Raji (cell line): Measurements from ENCODE around the gene KCNQ1.

Experiments
- POLR2A ChIP-seq: IDR thresholded peaks from 2 replicates; pipeline ENCODE4 v1.6.1; 2011; ENCODE audit warnings: low read depth, low read length, control low read depth; ENCODE audit not compliant: insufficient read depth

KCNQ1 gene

GRCh38 chr11:2734181-2735052 lies 289.6 kb downstream of the KCNQ1 start:
- TF ChIP-seq POLR2A: no peak

DNA sequence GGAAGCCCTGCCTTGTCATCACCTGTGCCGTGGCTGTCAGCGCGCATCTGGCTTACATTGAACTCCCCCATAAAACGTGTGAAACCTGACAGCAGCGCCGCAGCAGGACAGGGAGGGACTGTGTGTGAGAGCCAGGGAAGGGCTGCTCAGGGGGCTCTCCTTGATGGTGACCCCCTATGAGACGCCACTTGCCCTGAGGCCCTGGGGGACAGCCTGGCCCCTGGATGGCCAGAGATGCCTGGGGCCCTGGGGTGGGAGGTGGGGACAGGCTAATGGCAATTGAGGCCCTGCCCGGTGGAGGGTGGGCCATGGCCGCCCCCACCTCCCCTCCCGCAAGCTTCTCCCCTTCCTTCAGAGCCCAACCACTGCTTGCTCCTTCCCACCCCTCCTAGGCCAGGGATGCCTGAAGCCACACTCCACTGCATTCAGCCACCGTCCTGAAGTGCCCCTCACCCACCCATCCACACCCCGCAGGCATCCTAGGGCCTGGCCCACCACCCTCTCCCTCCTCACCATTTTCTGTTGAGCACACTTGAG lies 290.3 kb downstream of the KCNQ1 start:
- TF ChIP-seq POLR2A: no peak

DNA sequence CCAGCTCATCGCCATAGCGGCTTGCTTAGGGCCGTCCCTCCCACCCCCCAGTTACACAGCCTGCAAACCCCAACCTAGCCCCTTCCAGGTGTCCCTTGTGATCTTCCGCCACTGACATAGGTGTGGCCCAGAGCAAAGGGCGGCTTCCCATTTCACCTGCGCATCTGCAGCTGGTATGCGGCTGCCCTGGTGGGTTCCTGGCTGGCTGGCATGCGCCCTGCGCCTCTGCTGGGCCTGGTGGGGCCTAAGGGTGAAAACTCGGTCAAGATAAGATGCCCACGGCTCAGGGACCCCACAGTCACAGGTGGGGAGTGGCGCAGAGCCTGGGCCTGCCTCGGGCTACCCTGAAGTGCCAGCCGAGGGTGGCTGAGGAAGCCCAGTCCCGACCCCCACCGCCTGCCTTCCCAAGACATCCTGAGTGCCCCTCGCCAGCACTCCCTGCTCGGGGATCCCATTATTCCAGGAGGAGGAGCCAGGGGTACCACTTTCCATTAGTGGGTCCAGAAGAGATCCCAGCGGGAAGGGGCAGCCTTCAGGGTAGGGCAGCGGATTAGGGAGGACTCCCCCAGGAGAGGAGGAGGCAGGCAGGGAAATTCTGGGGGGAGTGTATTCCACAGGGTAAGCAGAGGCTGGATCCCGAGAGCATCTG lies 291.9 kb downstream of the KCNQ1 start:
- TF ChIP-seq POLR2A: no peak

- no peak for TF ChIP-seq POLR2A
These were observed 292.4 kb downstream of the KCNQ1 start for GRCh38 chr11:2737226-2737590.

- TF ChIP-seq POLR2A: no peak
These were observed 293.1 kb downstream of the KCNQ1 start for GRCh38 chr11:2737866-2738265.

- no peak for TF ChIP-seq POLR2A
These were observed 294.0 kb downstream of the KCNQ1 start for GRCh38 chr11:2738551-2739431.

DNA sequence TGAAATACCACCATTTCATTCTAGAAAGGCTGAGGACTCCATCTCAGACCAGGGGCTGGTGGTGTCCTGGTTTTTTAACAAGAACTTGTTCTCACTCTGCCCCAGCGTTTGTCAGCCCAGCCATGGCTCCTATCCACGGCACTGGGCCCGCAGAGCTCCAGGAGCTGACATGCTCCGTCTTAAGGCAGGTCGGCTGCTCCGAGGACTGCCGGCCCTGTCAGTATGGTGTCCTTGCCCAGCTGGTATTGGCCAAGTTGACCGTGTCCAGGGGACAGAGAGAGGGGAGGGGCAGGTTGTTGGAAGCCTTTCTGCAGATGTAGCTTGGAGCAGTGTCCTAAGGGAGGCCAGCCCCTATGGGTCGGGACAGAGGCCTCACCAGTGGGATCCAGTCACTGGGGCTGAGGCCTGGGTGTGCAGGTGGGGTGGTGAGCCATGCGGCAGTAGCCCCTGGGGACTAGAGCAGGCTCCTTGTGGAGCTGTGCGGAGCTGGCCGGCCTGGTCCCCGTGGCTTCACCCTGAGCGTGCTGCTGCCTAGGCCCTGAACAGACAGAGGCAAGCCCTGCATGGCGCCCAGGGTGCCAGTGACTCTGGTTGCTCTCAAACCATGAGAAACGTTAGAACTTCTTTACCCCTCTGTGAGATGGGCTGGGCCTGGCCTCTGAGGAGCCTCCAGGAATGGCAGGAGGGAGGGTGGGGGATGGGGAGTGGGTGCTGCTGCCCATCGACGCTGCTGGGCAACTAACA lies 294.9 kb downstream of the KCNQ1 start:
- TF ChIP-seq POLR2A: no peak

DNA sequence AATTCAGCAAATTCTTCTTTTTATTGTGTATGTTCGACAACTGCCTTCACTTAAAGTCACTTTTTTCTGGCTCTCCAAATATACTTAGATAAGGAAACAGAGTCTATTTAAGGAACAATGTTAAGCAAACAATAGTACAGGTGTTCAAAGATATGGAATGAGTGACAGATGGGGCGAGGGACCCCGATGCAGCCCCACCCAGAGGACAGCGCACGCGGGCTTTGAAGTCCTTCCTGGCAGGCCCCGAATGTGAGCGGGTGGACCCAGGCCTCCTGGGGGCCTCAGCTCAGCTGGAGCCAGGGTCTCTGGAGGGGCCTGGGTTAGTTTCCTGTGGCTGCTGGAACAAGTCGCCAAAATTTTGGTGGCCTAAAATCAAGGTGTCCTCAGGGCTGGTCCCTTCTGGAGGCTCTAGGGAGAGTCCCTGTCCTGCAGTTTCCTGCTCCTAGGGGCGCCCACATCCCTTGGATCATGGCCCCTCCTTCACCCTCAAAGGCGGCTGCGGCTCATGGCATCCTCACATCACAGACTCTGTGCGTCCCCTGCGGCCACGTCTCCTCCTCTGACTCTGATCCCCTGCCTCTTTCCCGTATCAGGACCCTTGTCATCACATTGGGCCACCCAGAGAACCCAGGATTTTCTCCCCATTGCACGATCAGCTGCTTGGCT lies 295.6 kb downstream of the KCNQ1 start:
- no peak for TF ChIP-seq POLR2A

GRCh38 chr11:2741006-2741376 lies 296.2 kb downstream of the KCNQ1 start:
- TF ChIP-seq POLR2A: no peak

GRCh38 chr11:2741377-2742131 lies 296.7 kb downstream of the KCNQ1 start:
- TF ChIP-seq POLR2A: no peak

DNA sequence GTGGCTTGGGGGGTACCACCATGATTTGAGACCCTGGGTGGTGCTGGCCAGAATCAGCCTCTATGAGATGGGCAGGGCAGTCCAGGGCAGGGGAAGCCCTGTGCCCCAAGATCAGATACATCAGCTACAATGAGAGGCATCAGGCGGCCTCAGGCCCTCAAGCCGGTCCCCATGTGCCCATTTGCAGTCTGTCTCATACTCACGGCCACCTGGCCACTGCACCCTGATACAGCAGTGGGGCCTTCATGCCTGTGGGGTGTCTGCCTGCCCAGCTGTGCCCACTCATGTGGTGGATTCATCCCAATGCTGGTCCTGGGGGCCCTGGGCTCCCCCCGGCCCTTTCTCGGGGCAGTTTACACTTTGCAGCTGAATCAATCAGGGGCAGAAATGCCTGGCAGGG lies 297.4 kb downstream of the KCNQ1 start:
- no peak for TF ChIP-seq POLR2A

DNA sequence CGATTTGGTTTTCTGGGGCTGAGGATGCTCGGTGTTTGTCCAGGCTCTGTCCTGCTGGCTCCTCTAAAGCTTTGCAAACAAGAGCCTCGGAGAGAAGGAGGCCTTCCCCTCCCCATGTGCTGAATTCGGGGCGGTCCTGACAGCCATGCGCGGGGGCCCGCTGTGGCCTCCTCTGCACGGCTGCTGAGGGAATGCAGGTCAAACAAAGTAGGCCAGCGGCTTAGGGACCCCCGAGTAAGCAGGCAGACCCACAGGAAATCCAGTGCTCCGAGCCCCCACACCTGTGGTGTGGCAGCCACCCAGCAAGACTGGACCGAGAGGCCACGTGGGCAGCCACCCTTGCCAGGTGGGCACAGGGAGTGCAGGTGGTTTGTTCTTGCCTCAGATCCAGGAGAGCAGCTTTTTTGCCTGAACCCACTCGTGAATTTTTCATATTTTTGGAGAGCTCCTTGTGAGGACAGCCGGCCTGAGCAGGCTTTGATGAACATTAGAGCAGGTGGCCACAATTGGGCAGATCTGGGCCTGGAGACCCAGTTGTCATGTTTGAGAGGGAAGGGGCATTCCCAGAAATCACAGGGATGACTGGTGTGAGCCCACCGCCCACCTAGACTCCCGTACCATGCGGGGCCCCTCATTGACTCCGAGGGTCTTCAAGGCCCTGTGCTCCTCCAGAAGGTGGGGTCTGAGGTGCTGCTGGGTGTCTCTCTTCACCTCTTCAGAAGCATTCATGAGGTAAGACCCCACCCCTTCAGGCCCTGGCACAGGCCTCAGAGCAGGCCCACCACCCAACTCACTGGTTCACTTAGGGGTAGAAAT lies 298.0 kb downstream of the KCNQ1 start:
- no peak for TF ChIP-seq POLR2A
